CD4-positive, alpha-beta T cell treated with Interleukin-12 subunit alpha and Interleukin-12 subunit beta, for 1 hour (primary cell): ENCODE measurements around the gene BCL2L14.
"Not testable (repeated sequence)": the region's sequence is repeated elsewhere in the genome, so short reads cannot be mapped to it uniquely, and the experiment has no call there.

Source experiments
- DNase-seq: peaks from one replicate; pipeline ENCODE4 v3.0.0-alpha.2; 2020

The BCL2L14 gene

GRCh38 chr12:12110923-12111555 is 40.3 kb downstream of the BCL2L14 start:
- peak; percentile 57 for DNase-seq

DNA sequence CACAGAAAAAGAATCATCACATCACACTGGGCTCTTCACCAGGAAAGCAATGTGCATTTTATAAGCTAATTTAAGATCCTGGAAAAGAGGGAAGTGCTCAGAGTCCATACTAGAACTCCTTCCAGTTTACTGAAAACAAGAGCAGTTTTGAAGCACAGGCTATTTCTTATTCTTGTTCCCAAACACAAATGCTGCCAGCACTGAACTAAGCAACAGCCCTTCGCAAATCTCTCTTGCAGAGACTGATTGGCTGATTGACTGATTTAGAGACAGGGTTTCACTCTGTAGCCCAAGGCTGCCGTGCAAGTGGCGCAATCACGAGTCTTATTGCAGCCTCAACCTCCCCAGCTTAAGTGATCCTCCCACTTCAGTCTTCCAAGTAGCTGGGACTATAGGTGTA is 44.8 kb downstream of the BCL2L14 start:
- DNase-seq: no peak

DNA sequence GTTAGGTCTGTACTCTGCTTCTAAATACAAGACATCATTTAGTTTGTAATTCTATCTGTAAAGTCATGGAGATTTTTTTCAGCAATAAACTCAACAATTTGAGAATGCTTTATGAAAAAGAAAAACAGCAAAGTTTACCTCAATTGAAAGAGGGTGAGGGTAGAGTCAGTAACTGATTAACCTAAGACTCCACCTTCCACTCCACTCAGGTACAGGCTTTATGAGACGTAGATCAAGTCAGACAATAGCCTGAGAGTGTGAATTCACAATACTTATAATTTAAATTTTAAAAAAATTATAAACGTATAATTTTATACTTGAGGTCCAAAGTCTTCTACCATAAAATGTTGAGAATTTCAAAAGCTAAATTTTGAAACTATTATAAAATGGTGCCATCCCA is 45.9 kb downstream of the BCL2L14 start:
- DNase-seq: no peak

DNA sequence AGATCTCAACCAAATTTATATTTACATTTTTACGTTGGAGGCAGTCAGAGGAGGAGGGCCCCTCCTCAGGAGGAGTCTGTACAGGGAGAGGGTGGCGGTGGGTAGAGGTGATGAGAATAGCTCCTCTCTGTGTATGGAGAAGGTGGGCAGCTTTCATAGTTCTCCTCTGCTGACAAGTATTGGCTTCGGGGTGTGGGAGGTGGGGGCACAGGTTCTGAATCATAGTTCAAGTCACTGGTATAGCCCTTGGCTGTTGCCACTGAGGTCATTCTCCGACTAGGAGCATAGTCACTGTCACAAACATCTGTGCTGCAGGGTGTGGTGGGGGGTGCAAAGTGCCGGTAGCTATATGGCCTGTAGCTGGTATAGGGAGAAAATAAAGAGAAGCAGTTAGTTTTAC is 50.3 kb downstream of the BCL2L14 start:
- DNase-seq: no peak

- DNase-seq: no peak
Measured at GRCh38 chr12:12123036-12123604, 52.4 kb downstream of the BCL2L14 start.

- DNase-seq: no peak
Measured at GRCh38 chr12:12126551-12126950, 55.8 kb downstream of the BCL2L14 start.

DNA sequence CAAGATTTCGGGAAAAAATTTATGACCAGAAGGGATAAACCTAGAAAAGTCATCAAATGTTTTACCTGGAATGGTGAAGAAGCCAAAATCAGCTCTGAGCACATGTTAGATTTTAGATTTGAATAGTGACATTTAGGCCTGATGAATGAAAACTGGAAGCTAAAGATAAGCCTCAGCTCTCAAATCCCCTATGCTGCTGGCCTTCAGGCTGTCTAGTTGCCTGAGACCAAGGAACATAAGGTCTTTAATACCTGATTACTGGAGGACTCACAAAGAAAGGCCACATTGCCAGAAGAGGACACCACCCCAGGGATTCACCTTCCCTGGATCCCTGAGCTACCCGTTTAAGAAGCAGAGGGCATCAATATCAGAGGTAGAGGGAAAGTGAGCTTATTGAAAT is 56.6 kb downstream of the BCL2L14 start:
- DNase-seq: no peak

- no peak for DNase-seq
Measured at GRCh38 chr12:12128670-12129069, 57.9 kb downstream of the BCL2L14 start.

DNA sequence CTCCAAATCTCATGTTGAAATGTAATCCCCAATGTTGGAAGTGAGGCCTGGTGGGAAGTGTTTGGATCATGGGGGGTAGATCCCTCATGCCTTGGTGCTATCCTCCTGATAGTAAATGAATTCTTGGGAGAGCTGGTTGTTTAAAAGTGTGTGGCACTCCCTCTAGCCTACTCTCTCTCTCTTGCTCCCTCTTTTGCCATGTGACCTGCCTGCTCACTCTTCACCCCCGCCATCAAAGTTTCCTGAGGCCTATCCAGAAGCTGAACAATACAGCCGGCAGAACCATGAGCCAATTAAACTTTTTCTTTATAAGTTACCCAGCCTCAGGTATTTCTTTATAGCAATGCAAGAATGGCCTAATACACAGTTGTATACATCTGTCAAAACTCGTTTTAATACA is 62.5 kb downstream of the BCL2L14 start:
- DNase-seq: no peak

DNA sequence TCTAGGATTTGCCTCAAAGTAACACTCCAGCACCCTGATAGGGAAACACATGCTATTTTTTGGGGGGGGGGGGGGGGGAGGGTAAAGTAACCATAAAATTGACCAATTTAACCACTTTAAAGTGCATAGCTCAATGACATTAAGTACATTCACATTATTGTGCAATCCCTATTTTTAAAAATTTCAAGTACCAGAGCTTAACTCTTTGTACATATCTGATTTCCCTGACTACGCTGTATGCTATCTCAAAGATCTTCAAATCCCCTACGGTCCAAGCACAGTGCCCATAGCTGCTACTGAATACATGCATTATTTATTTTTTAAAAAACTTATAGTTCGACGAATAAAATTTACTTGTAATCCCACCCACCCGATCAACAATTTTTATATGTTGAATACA is 63.0 kb downstream of the BCL2L14 start:
- DNase-seq: no peak

DNA sequence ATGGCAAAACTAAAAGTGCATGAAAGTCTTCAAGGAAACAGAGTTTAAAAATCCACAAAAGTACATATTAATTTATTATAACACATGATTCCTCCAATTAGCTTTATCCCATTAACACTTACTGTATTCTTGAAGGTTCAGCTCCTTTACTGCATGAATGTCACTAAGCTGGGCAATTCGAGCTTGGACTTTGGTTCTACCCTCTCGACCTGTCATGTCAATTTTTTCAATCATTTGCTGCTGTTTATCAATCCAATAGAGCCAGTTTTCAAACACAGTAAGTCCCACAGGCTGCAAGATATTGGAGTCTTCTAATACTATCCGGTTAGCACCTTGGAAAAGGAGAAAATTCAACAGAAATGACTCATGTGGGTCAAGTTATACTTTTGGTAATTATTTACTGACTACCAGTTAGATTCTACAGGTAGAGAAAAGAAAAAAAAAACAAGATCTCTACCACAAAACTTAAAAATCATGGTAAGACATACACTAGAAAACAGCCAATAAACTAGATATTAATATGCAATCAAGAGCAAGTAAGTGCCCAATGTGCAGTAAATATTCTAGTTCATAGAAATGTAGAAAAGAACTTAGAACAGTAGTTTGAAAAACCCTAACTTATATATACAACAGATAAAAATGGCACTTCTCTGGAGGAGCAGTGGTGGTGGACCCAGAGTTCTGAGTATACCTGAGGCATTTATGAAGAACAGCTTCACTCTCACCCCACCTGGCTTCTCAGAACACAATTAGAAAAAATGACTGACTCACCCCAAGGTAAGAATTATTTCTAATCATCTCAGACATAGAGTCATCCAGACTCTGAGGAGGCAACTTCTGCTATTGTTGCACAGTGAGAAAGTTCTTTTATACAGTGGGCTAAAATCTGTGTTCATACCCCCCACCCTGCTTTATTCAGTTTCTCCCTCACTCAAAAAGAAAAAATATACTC is 67.7 kb downstream of the BCL2L14 start:
- DNase-seq: no peak

DNA sequence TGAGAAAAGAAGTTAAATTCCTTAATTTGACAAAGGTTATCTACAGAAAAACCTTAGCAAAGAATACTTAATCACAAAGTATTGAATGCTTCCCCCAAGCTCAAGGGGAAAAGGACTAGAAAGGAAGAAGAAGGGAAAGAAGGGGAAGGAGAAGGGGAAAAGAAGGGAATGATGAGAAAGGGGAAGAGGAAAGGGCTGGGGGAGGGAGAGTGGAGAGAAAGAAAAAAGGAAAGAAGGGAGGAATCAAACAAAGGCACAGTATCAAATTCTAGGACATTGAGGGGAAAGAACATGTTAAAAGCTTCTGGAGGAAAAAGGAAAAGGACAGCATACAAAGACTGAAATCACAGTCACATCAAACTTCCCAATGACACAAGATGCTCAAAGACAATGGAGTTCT is 70.3 kb downstream of the BCL2L14 start:
- no peak for DNase-seq

- DNase-seq: not testable (repeated sequence)
Measured at GRCh38 chr12:12144531-12144930, 73.8 kb downstream of the BCL2L14 start.

DNA sequence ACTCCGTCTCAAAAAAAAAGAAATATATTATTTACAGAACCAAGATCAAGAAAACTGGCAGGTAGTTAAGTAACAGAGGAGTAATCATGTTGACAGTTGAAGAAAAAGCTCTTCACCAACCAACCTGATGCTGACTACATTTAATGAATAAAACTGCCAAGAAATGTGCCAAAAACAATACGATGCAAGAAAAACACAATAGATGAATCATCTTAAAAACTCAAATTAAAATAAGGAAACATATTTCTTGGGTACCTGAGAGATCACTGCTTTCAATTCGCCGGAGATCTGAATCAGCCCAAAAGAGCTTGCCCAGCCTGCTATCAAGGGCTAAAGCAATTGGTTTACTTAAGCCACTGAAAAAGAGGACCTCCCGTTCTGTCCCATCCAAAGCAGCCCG is 76.4 kb downstream of the BCL2L14 start:
- no peak for DNase-seq
